A673 (cell line): ENCODE measurements around the gene PLCB2. TPM values are rescaled to one million over a fixed set of nuclear protein-coding genes. Genes with fewer than 3 reads are reported as not detected.

Source experiments
- BruUV-seq: library from RNA; stranded (reverse); fragments of 400-500 nt; replicated peaks from 2 replicates; lab custom pipeline; 2021; lab: Mats Ljungman, UMichigan
- CTCF ChIA-PET: fragments of 300-600 bp; sonication (Branson Sonifier 250); formaldehyde crosslinking; loops from one replicate; lab custom pipeline; 2022; ENCODE audit warnings: antibody characterized with exemption; lab: Charles Lee
- POLR2A ChIA-PET: fragments of 300-600 bp; sonication (Branson Sonifier 250); formaldehyde crosslinking; loops from one replicate; lab custom pipeline; 2022; ENCODE audit warnings: antibody characterized with exemption; ENCODE audit not compliant: low non-redundant PET; lab: Charles Lee
- DNase-seq: peaks from one replicate; pipeline ENCODE4 v3.0.0-alpha.2; 2015; ENCODE audit warnings: low spot score
- H3K27ac ChIP-seq: fragments of 200-600 bp; sonication (generic); 2 replicates; pipeline ENCODE4 v1.5.1; 2016; ENCODE audit warnings: mixed run types, low read depth, mild to moderate bottlenecking, mixed read lengths, antibody characterized with exemption, low read length; ENCODE audit not compliant: poor library complexity, severe bottlenecking
- H3K27me3 ChIP-seq: fragments of 200-600 bp; sonication (generic); replicated peaks from 2 replicates; pipeline ENCODE4 v1.6.1; 2017; ENCODE audit warnings: mixed run types, low read depth, mild to moderate bottlenecking, mixed read lengths, antibody characterized with exemption, low read length; ENCODE audit not compliant: insufficient read depth, poor library complexity
- H3K36me3 ChIP-seq: fragments of 200-600 bp; sonication (generic); 2 replicates; pipeline ENCODE4 v1.6.1; 2016; ENCODE audit warnings: mixed run types, mild to moderate bottlenecking, mixed read lengths, antibody characterized with exemption, low read length; ENCODE audit not compliant: insufficient read depth, poor library complexity, severe bottlenecking
- H3K4me1 ChIP-seq: fragments of 200-600 bp; sonication (generic); 2 replicates; pipeline ENCODE4 v1.6.1; 2017; ENCODE audit warnings: mixed run types, mild to moderate bottlenecking, mixed read lengths, antibody characterized with exemption, low read length; ENCODE audit not compliant: insufficient read depth, poor library complexity, severe bottlenecking
- H3K4me3 ChIP-seq: fragments of 200-600 bp; sonication (generic); 2 replicates; pipeline ENCODE4 v1.5.1; 2016; ENCODE audit warnings: low read depth, mixed run types, mild to moderate bottlenecking, mixed read lengths, low read length; ENCODE audit not compliant: poor library complexity, severe bottlenecking
- H3K9me3 ChIP-seq: fragments of 200-600 bp; sonication (generic); 2 replicates; pipeline ENCODE4 v1.6.1; 2016; ENCODE audit warnings: mixed run types, low read depth, mild to moderate bottlenecking, mixed read lengths, antibody characterized with exemption, low read length; ENCODE audit not compliant: poor library complexity, severe bottlenecking
- CTCF ChIP-seq: fragments of 300-800, 200-600 bp; sonication (generic); conservative IDR thresholded peaks from 2 replicates; pipeline ENCODE4 v1.5.1; 2017; ENCODE audit warnings: low read depth, mild to moderate bottlenecking, antibody characterized with exemption, low read length, moderate library complexity, mixed read lengths
- EZH2 ChIP-seq: fragments of 200-600 bp; sonication (generic); IDR thresholded peaks from 2 replicates; pipeline ENCODE4 v1.6.1; 2017; ENCODE audit warnings: borderline replicate concordance, low read depth, mild to moderate bottlenecking, mixed read lengths, antibody characterized with exemption, low read length; ENCODE audit not compliant: poor library complexity, severe bottlenecking
- intact Hi-C: fragments of 100-400 bp; cut with micrococcal nuclease; formaldehyde crosslinking; loops from one replicate; pipeline ENCODE4 v1.10.0; 2022; ENCODE audit not compliant: unreplicated experiment
- total RNA-seq: library from RNA; stranded (reverse); gene quantifications from 2 replicates; pipeline ENCODE4 v1.2.3, GENCODE V29; 2021

PLCB2 gene
- total RNA-seq, 1 experiment from 2014 or later: 5.6 TPM

GRCh38 chr15:40352281-40352901 lies 44.7 kb upstream of the PLCB2 start:
- POLR2A ChIA-PET: interaction anchor here (0.6 kb wide), 2 partner anchors 370 to 751 kb away, joined by 3 read pairs; no protein-coding TSS in a partner anchor
- DNase-seq: no peak
- no peaks in the 10 kb centered on the region for H3K36me3 ChIP-seq
- CTCF ChIA-PET: no interaction called here
- no peak overlapping the region for H3K4me3 ChIP-seq
- no peaks in the 10 kb centered on the region for H3K27me3 ChIP-seq
- no TSS peak for BruUV-seq
- intact Hi-C loops: no loop called here
- H3K4me1 ChIP-seq: peaks cover 11% of the 10 kb centered on the region
- H3K27ac ChIP-seq: no peak overlapping the region
- TF ChIP-seq EZH2 (no peak), CTCF (no peak)
- no peaks in the 10 kb centered on the region for H3K9me3 ChIP-seq

GRCh38 chr15:40349163-40349562 lies 41.4 kb upstream of the PLCB2 start:
- no peak overlapping the region for H3K27ac ChIP-seq
- DNase-seq: no peak
- H3K9me3 ChIP-seq: no peaks in the 10 kb centered on the region
- CTCF ChIA-PET: no interaction called here
- intact Hi-C loops: loop anchor here (10.0 kb wide), 1 partner anchor 166 kb away; no protein-coding TSS in a partner anchor
- H3K36me3 ChIP-seq: no peaks in the 10 kb centered on the region
- no TSS peak for BruUV-seq
- H3K4me3 ChIP-seq: no peak overlapping the region
- POLR2A ChIA-PET: no interaction called here
- TF ChIP-seq CTCF (no peak), EZH2 (no peak)
- H3K4me1 ChIP-seq: peaks cover 3% of the 10 kb centered on the region
- no peaks in the 10 kb centered on the region for H3K27me3 ChIP-seq

- H3K4me1 ChIP-seq: no peaks in the 10 kb centered on the region
- H3K9me3 ChIP-seq: no peaks in the 10 kb centered on the region
- no peak for TF ChIP-seq CTCF
- TF ChIP-seq EZH2: no peak
- no TSS peak for BruUV-seq
- ChIA-PET POLR2A (no interaction called here), CTCF (no interaction called here)
- intact Hi-C loops: loop anchor here (10.0 kb wide), 1 partner anchor 166 kb away; no protein-coding TSS in a partner anchor
- no peak overlapping the region for H3K27ac ChIP-seq
- no peaks in the 10 kb centered on the region for H3K36me3 ChIP-seq
- DNase-seq: no peak
- no peaks in the 10 kb centered on the region for H3K27me3 ChIP-seq
- H3K4me3 ChIP-seq: no peak overlapping the region
Measured at GRCh38 chr15:40348474-40348870, 40.7 kb upstream of the PLCB2 start.
